Peyer's patch (tissue), 4 donors: ENCODE data around the gene DSCAML1.

ENCODE experiments used
- CTCF ChIP-seq, 6 experiments: fragments of 450-650 bp in 4 of 6; fragments of 200-600 bp in 2 of 6; sonication (generic) in 1 of 6; IDR thresholded peaks; one replicate each; pipeline ENCODE4 v1.5.1; 2017 to 2019; ENCODE audit warnings: antibody characterized with exemption in 6 of 6, mild to moderate bottlenecking in 3 of 6, moderate library complexity in 1 of 6
- POLR2A ChIP-seq, 2 donors: fragments of 450-650 bp; IDR thresholded peaks; one replicate each; pipeline ENCODE4 v1.5.1; 2017; ENCODE audit warnings: antibody characterized with exemption in 2 of 2, mild to moderate bottlenecking in 2 of 2, moderate library complexity in 2 of 2

GRCh38 chr11:117444711-117445658, 352.0 kb downstream of the DSCAML1 start:
- TF ChIP-seq CTCF (IDR thresholded peaks at IDR 0.05) (no peak), POLR2A (IDR thresholded peaks at IDR 0.05) (no peak)
